GM12874 (cell line): ENCODE data around the gene ADCYAP1R1.

Source experiments
- TF ChIP-seq, protein P1 (sequence below): IDR thresholded peaks from 2 replicates; pipeline ENCODE4 v1.5.1; 2011; ENCODE audit warnings: low read depth, mild to moderate bottlenecking, control low read depth, low read length, moderate library complexity; ENCODE audit not compliant: insufficient read depth

ADCYAP1R1 gene

DNA sequence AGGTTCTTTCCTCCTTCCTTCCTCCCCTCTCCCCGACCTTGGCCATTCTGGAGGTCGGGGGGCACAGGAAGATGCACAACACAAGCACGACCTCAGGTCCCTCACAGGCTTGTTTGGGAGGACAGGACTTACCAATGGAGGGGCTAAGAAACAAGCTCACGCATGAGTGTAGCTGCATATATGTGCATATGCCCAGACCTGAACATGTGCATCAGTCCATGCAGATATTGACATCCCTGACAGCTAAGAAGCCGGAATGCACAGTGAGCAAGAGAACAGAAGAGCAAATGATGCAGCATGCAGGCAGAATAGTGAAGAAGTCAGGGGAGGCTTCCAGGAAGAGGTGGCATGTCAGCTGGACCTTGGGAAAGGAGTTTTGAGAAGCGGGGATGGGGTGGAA is 28.7 kb downstream of the ADCYAP1R1 start:
- TF ChIP-seq, protein P1, sequence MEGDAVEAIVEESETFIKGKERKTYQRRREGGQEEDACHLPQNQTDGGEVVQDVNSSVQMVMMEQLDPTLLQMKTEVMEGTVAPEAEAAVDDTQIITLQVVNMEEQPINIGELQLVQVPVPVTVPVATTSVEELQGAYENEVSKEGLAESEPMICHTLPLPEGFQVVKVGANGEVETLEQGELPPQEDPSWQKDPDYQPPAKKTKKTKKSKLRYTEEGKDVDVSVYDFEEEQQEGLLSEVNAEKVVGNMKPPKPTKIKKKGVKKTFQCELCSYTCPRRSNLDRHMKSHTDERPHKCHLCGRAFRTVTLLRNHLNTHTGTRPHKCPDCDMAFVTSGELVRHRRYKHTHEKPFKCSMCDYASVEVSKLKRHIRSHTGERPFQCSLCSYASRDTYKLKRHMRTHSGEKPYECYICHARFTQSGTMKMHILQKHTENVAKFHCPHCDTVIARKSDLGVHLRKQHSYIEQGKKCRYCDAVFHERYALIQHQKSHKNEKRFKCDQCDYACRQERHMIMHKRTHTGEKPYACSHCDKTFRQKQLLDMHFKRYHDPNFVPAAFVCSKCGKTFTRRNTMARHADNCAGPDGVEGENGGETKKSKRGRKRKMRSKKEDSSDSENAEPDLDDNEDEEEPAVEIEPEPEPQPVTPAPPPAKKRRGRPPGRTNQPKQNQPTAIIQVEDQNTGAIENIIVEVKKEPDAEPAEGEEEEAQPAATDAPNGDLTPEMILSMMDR, result no peak

DNA sequence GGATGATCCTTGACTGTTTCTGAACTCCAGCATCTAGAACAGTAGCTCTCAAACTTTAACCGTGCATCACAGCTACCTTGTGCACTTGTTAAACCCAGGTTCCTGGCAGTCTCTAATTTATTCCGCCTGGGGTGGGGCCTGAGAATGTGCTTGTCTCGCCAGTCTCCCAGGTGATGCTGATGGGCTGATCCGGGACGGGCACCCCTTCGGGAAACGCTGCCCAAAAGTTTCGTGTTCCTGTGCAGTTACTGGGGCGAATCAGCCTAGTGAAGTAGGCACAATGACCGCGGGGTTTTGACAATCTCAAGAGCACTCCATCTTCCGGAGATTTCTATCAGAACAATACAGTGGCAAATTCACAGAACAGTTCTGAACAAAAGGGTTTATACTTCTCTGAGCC is 29.9 kb downstream of the ADCYAP1R1 start:
- TF ChIP-seq, protein P1, result no peak

DNA sequence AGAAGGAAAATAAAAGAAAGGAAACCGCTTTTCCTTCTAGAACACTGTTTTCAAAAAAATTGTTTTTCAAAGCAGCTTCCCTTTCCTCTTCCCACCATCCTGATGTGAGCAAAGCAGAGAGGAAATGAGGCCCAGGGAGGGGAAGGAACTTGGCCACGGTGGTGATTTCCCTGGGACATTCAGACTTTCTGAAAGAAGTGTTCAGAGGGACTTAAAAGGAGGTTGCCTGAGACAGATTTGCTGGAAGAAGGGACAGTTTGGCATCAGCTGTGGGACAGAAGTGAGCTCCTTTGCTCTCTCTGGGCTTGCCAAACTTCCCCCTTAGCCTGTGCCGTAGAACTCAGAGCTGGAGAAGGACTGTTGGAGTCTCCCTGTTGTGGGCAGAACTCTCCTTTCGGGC is 30.3 kb downstream of the ADCYAP1R1 start:
- TF ChIP-seq, protein P1, result no peak

GRCh38 chr7:31083210-31083786 is 31.2 kb downstream of the ADCYAP1R1 start:
- TF ChIP-seq, protein P1, result no peak

DNA sequence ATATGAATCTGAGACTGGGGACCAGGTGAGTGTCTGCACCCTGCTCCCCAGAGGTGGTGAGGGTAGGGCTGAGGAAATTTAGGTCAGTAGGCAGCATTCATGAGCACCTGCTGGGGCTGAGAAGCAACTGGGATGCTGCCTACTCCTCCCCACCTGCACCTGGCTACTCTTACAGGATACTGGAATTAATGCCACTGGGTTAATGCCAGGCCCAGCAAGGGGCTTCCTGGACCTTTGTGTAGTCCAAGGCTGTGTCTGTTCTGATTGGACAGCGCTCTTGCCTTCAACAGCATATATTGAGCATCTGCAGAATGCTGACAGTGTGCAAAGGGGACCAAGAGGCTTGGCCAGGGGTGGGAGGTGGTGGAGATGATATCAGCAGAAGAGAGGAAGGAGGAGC is 32.1 kb downstream of the ADCYAP1R1 start:
- TF ChIP-seq, protein P1, result no peak

DNA sequence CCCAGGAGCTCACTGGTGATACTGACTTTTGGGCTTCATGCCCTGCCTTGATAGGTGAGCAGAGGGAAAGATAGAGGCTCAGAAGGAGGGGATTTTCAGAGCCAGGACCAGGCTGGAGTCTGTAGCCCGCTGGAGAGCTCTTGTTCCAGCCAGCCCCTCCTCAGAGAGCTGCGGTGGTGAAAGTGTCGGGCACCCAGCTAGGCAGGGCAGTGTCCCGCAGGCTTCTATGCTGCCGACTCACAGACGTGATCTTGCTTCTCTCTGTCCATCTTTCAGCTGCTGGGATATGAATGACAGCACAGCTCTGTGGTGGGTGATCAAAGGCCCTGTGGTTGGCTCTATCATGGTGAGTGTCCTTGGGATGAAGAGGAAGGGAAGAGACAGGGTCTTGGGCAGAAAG is 35.2 kb downstream of the ADCYAP1R1 start:
- TF ChIP-seq, protein P1, result no peak

GRCh38 chr7:31091924-31092434 is 39.9 kb downstream of the ADCYAP1R1 start:
- TF ChIP-seq, protein P1, result no peak
